GM19238 (cell line): Measurements from ENCODE around the gene NAA40.

Source experiments
- DNase-seq: peaks from one replicate; pipeline ENCODE4 v3.0.0; 2011; ENCODE audit warnings: low spot score; ENCODE audit not compliant: insufficient read length

The NAA40 gene

DNA sequence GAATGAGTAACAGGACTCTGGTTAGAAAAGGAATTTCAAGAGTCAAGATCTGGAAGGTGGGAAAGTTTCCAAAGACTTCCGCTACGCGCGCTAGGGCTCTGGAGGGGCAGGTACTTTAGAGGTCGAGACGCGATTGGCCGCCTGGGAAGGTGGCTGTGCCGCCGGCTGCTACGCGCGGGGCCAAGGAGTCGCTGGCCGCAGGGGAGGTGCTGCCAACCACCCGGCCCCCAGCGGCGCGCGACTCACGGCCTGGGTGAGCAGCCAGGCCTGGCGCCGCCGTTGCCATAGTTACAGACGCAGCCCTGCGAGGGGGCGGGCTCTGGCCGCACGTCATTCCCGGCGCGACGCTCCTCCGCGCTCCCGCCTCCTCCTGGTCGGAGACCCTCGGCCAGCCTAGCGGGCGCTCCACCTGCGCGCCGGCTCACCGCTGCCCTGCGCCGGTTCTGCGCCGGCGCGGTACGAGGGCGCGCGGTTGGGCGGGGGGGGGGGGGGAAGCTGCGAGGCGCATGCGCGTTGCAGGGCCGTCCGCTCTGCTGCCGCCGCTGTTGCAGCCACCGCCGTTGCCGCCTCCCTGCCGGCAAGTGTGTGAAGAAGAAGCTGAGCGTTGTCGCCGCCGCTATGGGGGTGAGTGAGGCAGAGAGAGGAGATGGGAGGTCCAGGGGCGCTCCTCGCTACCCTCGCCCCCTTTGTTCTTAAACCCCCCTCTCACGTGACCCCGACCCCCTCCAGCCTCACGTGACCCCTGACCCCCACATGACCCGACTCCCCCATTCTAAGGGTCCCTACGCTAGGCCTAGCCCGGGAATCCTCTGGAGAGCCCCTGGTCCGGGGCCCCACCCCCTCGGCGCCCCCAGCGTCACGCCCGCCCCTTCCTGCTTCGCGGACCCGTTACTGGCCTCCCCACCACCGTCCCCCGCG is at the start of gene NAA40:
Gene NAA40 (plus strand): TSS at position 524 of the 918 bp plus-strand sequence. CDS start 95 bp downstream, at position 619.
- DNase-seq, result peak; percentile 96

DNA sequence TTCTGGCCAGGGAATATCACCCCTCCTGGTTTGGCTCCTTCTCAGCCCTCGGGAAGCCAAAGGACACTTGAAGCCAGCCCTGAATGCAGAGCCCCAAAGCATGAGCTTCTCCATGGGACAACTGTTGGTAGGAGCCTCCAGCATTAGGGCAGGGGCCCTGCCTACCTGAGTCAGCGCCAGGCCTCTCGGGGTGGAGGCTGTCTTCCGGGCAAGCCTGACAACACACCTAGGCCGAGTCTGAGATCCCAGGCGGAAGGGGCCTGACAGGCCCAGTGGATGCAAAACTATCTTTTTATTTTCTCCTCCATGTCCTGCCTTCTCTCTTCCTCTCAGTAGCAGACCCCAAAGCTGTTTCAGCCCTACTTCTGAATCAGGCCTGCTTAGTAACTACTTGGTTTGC is 49.5 kb upstream of the NAA40 start:
- DNase-seq, result no peak

DNA sequence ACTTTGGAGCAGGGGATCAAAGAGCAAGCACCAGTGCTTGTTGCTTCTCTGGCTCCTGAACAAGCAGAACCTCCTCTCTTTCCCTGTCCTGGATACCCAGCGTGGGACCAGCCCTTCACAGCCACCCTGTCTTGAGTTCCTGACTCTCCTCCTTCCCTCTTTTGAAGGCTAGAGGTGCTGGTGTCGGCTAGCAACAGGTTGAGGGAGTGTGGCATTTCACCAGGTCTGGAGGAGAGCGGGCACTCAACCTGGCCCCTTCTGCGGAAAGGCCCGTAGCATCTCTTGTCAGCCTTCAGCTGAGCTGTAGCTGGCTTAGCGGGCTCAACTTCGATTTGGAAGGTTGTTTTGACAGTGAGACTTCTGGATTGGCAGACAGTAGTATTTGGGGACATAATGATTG is 48.4 kb upstream of the NAA40 start:
- no peak for DNase-seq

DNA sequence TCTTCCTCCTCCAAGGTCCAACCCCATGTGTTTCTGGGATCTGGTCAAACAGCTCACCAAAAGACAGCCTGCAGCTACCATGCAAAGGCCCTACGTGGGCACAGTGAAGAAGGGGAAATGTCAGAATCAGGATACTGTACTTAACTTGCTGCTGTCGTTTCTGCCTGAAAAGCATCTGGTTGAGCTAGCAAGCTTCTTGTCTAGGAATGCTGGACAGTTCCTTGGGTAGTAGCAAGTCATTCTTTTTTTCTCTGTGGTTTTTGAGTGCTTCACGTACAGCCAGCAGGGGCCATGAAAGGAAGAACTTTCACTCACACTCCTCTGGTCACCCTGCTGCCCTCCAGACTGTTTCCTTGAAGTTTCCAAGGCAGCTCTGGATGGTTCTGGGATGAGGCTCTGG is 46.6 kb upstream of the NAA40 start:
- DNase-seq, result no peak

DNA sequence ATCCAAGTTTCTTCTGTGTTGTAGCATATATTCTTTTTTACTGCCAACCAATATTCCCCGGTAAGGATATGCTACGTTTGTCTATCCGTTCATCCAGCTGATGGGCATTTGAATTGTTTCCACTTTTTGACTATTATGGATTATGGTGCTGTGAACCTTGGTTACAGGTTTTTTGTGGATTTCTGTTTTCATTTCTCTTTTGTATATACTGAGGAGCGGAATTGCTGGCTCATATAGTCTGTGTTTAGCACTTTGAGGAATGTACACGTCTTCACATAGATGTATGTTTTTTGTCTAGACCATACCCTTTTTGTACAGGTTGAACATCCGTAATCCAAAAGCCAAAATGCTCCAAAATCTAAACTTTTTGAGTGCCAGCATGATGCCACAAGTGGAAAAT is 45.4 kb upstream of the NAA40 start:
- no peak for DNase-seq

DNA sequence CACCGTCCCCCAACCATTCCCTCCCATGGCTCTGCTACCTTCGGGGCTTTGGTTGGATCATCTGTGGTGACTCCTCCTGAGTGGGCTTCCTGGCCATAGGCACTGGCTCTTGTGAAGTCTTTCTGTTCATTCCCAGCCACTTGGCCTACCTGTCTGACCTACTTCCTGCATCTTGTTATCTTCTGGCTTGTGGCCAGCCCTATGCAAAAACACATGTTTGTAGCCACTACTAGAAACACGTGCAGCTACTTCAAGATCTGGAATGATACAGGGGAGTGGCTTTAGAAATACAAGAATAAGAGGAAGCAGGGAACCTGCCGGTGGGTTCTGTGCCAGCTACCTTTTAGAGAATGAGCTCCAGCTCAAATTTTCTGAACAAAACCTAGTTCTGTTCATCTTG is 42.7 kb upstream of the NAA40 start:
- DNase-seq, result no peak

DNA sequence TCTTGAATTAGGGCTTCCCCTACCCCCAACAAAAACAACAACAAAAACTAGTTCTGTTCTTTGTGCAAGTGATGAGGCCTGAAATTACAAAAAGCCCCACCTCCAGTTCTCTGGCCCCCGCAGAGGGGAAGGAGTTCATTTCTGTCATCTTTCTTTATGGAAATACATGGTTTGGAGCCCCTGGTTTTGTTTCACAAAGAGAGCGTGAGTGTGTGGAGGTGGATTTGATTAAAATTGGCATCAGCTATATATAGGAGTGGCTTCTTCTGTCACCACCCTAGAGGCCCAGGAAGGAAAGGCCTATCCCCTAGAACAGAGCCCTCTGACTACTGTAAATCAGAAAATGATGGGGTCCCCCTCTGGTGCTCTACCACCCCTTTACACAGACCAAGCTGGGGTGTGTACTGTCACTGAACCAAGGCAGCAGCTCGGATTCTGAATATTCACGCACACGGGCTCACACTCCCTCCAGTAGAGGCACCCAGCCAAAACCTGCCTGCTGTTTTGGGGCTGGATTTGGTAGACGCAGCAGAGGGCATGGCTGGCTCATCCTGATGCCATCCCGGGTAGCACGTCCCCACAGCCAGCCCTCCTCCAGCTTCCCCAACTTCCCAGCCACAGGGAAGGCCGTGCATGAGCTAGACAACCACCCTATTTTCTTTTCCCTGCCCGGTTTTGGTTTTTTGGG is 41.2 kb upstream of the NAA40 start:
- DNase-seq, result no peak

DNA sequence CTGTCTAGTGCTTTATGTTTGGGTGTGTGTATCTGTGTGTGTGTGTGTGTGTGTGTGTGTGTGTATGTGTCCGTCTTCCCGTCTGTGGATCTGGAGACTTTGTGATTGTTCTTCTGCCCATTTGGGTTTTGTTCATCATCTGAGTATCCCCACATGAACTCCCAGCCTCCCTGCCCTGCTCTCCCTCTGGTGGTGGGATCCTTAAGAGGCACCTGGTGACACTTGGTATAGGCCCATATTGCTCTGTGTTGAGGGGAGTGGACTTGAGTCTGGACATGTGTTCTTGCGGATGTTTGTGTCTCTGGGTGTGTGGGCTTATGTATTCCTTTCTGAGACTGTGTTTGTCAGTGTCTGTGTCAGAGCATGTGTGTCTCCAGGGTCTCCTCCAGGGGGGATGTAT is 37.1 kb upstream of the NAA40 start:
- DNase-seq, result no peak

DNA sequence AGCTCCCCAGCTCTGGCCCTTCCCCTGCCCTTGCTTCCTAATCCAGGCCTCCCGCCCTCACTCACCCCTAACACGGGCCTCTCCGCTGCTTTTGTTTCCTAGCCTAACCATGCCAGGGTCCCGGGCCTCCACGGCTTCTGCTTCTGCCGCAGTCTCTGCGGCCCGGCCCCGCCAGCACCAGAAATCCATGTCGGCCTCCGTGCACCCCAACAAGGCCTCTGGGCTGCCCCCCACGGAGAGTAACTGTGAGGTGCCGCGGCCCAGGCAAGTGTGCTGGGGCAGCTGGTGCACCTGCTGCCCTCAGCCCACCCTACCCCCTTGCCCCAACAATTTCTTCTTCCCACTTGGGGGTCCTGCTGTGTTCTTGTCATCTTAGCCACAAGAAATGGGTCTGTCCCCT is 34.9 kb upstream of the NAA40 start:
- DNase-seq, result no peak

DNA sequence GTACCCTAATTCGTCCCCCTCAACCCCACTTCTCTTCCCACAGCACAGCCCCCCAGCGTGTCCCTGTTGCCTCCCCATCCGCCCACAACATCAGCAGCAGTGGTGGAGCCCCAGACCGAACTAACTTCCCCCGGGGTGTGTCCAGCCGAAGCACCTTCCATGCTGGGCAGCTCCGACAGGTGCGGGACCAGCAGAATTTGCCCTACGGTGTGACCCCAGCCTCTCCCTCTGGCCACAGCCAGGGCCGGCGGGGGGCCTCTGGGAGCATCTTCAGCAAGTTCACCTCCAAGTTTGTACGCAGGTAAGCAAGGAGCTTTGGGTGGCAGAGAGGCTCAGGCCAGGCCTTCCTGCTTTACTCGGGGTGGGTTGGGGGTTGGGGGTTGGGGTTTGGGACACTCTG is 34.1 kb upstream of the NAA40 start:
- no peak for DNase-seq

DNA sequence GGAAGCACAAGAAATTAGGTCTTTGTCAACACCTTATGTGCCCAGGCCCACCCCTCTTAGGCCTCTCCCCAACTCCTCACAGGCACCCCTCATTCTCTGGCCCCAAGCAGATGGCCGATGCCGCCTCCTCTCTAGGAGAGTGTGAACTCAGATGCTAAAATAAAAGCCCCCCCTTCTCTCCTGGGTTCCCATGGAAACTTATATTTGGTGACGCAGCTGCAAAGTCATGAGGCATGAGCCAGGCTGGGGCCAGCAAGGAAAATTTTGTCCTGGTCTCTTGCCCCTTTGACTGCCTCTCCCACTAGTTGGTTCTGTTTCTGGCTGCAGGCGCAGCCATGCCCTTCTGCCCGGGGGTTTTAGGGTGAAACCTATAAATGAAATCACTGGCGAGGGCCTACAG is 33.6 kb upstream of the NAA40 start:
- no peak for DNase-seq

DNA sequence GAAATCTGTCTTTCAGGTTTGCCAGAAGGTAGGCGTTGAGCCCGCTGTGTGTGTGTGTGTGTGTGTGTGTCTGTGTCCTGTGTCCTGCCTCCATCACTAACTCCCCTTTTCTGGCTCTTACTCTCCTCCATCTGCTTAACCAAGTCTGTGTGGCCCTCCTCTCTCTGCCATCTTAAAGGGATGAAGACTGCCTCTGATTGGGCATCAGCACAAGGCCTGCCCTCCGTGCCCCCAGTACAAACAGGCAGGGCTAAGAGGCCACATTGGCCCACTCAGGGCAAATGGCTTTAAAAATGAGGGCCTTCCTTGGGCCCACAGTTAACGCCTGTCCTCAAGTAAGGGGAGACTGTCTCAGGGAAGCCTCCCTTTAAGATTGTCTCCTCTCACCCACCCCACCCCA is 32.7 kb upstream of the NAA40 start:
- no peak for DNase-seq

DNA sequence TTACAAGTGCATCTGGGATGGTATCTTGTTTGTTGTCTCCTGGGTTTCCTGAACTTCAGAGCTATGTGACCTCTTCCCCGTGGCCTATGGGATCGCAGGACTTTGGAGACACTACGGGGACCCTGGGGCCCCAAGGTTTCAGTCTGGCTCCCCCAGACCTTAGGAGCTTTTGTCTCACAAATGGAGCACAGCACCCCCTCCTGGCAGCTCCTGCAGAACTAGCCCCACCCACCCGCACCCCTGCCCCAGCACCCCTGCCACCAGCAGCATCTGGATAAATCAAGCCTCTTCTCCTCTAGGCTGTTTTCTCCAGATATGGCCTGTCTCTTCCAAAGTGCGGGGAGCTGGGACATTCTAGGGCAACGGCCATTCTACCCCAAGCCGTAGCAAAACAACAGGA is 32.2 kb upstream of the NAA40 start:
- DNase-seq, result peak; percentile 50

DNA sequence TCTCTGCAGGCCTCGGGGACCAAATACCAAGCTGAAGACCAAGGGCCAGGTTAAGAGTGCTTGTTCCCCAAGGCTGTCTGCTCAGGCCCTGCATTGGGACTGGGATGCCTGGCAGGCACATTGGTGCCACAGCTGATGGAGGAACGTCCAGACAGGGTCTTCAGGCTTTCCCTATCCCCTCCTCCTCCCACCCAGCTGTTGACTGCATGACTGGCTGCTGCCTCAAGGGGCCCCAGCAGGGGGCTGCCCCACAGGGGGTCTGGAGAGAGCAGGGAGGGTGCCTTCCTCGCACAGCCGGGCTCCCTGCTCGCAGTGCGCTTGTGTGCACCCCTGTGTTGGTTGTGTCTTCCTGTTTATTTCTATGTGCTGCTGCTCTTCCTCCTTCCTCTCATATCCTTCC is 31.7 kb upstream of the NAA40 start:
- DNase-seq, result no peak

DNA sequence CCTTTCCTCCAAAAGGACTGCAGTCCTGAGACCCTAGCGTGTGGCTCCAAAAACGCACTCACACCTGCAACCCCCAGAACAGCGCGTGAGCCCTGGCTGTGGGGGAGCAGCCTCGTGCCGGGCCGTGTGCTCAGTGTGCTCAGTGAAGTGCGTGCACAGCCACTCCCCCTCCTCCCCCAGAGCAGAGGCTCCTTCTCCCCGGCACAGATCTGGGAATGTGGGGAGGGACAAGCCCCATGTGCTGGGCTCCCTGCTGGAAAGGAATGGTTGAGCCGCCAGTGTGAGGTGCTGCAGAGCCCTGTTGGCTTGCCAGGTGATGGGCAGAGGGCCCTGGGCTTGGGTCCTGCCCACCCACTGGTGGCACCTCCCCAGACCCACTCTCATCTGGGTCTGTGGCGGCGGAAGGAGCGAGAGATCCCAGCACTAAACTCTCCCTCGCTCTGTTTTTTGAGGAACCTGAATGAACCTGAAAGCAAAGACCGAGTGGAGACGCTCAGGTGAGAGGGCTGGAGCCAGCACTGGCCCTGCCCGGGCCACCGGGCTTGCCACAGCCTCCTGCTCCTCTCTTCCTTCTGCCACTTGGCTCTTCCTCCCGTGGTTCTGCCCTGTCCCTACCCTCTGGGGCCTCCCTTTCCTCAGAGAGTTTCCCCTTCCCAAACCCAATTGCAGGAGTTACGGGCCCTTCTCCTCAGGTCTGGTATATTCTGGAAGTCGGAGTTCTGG is 30.8 kb upstream of the NAA40 start:
- DNase-seq, result no peak

DNA sequence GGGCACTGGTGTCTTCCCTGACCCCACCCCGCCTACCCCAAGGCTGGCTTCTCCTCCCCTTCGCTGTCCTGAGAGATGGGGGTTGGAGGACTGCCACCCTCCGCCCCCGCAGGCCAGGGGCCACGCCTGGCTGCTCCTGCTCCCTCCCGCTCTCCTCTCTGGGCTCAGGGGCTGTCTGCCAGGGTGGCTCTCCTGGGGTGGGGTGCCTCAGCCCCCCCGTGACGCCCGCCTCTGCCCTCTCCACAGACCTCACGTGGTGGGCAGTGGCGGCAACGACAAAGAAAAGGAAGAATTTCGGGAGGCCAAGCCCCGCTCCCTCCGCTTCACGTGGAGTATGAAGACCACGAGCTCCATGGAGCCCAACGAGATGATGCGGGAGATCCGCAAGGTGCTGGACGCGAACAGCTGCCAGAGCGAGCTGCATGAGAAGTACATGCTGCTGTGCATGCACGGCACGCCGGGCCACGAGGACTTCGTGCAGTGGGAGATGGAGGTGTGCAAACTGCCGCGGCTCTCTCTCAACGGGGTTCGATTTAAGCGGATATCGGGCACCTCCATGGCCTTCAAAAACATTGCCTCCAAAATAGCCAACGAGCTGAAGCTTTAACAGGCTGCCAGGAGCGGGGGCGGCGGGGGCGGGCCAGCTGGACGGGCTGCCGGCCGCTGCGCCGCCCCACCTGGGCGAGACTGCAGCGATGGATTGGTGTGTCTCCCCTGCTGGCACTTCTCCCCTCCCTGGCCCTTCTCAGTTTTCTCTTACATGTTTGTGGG is 30.0 kb upstream of the NAA40 start:
- no peak for DNase-seq

DNA sequence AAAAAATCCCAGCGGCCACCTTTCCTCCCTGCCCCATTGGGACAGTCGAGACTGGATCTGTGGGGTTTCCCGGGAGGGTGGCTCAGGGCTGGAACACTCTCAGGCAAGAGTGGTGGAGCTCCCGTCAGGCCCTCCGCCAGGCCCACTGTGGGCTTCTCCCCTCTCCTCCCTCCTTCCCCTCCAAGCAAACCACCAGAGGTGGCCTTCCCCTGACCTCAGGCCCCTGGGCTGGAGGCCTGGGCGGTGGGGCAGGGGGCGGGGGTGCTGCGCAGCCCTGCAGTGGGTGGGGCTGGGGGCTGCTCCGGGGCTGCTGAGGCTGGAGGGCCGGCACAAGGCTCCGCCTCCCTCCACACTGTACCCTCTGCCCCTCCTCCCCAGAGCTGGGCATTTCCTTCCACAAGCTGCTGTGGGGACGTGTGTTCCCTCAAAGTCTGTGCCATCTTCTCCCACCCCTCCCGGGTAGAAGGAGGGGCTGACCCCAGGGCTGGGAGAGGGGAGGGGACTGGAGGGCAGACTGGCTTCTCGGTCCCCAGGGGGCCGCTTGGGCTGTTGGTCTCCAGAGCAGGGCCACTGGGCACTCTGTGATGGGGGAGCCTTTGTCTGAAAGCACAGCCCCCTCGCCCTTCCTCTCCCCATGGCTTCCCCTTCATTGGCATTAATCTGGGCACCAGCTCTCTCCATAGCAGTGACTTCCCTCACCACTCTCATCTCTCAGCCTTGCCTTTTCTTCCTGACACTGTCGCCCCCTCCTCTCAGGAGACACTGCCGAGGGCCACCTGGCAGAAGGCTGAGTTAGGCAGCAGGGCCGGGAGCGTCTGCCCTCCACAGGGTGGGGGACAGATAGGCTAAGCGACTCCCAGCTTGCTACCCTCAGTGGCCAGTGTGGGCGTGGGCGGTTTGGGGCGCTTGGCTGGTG is 29.0 kb upstream of the NAA40 start:
- DNase-seq, result no peak

DNA sequence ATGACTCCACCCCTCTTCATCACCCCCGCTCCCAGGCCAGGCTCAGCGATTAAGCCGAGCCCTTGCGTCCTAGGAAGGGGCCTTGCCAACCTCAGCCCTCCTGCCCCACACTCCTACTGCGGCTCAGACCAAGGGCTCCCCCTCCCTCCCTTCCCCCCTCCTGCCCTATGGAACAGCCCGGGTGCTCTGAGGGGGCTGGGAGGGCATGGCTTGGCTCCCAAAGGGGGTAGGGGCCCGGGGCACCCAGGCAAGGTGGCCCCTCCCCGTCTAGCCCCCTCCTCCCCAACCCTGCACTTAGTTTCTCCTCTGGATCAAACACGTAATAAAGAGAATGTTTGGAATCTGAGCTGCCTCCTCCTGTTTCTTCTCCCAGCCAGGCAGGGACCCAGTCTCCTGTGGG is 28.1 kb upstream of the NAA40 start:
- no peak for DNase-seq

DNA sequence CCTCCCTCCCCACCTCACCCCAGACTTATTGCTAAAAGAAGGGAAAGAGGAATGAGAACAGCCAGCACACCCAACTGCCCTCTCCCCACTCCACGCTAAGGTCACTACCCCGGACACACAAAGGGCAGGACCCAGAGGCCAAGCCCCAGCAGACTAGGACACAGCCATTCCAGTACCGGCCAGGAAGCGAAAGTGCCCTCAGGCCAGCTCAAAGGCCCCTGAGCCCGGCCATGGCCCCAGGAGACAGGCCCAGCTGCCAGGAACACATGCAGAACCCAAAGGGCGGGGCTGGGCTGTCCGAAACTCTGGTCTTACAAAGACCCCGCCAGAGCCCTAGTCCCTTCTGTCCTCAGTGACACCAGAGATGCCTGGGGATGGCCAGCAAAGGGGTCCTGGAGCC is 27.4 kb upstream of the NAA40 start:
- no peak for DNase-seq

DNA sequence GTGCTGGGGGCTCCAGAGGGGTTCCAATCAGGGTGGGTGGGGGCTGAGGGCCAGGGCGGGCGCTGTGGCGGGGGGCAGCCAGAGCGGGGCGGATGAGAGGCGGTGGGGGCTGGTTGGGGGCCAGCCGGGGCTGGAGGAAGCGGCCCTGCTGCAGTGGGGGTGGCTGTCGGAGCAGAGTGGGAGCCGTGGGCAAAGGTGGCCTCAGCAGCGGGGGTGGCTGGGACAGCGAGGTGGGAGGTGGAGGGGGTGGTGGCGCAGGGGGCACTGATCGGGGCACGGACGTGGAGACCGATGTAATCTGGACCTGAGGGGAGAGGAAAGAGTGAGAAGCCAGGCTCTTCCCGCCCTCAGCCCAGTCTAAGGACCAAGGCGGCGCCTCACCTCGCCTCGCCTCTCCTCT is 26.9 kb upstream of the NAA40 start:
- no peak for DNase-seq
